Lower lobe of right lung (tissue), 2 donors: ENCODE measurements around the gene TADA2B. TPM values are rescaled to one million over a fixed set of nuclear protein-coding genes. Genes with fewer than 3 reads are reported as not detected.

Experiments used
- ATAC-seq, 2 donors: fragments of 200-7000 bp; cut with Tn5 transposase; one replicate each; pipeline ENCODE4 v1.9.1; 2020 to 2022; ENCODE audit warnings: mild to moderate bottlenecking in 2 of 2, moderate library complexity in 2 of 2
- DNase-seq: peaks from one replicate; pipeline ENCODE4 v3.0.0-alpha.2; 2020
- H3K27ac ChIP-seq: fragments of 200-600 bp; one replicate; pipeline ENCODE4 v1.8.0; 2022
- H3K27me3 ChIP-seq: fragments of 200-600 bp; one replicate; pipeline ENCODE4 v1.8.0; 2022; ENCODE audit warnings: low read depth
- H3K36me3 ChIP-seq: fragments of 200-600 bp; one replicate; pipeline ENCODE4 v1.8.0; 2022; ENCODE audit warnings: mild to moderate bottlenecking
- H3K4me1 ChIP-seq: fragments of 200-600 bp; one replicate; pipeline ENCODE4 v1.8.0; 2022
- H3K4me3 ChIP-seq: fragments of 200-600 bp; one replicate; pipeline ENCODE4 v1.8.0; 2022; ENCODE audit warnings: mild to moderate bottlenecking
- H3K9me3 ChIP-seq: fragments of 200-600 bp; one replicate; pipeline ENCODE4 v1.8.0; 2022
- intact Hi-C: fragments of 100-400 bp; cut with DNase I; formaldehyde crosslinking; loops from one replicate; pipeline ENCODE4 v1.11.0; 2022
- total RNA-seq: library from RNA; stranded (reverse); fragmentation: NEBNext Ultra II Directional; extraction: Animal tissue kit (Norgen Biotek cat#: 25700); gene quantifications from one replicate; pipeline ENCODE4 v1.2.1, GENCODE V29; 2021
- TF ChIP-seq, protein P1 (sequence below): fragments of 200-600 bp; IDR thresholded peaks from one replicate; pipeline ENCODE4 v1.8.0; 2022; ENCODE audit warnings: antibody characterized with exemption, mild to moderate bottlenecking
- donor health status: DM: no; HTN: yes; CAD: no; lungs with severe emphysema.

Gene TADA2B
- total RNA-seq, 1 donor from 2014 or later, result 20.2 TPM

DNA sequence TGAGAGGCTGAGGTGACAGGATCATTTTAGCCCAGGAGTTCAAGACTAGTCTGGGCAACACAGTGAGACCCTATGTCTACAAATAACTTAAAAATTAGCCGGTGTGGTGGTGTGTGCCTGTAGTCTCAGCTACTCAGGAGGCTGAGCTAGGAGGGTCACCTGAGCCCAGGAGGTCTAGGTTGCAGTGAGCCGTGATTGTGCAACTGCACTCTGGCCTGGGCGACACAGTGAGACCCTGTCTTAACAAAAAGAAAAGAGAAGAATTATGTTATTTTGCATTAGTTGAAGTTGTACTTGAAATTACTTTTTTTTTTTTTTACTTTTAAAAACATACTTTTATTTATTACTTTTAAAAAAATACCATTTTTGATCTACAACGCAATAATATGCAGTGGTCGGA is 21.8 kb upstream of the TADA2B start:
- H3K9me3 ChIP-seq, result no peaks in the 10 kb centered on the region
- H3K27ac ChIP-seq, result no peak overlapping the region
- no peaks in the 10 kb centered on the region for H3K27me3 ChIP-seq
- TF ChIP-seq, protein P1, sequence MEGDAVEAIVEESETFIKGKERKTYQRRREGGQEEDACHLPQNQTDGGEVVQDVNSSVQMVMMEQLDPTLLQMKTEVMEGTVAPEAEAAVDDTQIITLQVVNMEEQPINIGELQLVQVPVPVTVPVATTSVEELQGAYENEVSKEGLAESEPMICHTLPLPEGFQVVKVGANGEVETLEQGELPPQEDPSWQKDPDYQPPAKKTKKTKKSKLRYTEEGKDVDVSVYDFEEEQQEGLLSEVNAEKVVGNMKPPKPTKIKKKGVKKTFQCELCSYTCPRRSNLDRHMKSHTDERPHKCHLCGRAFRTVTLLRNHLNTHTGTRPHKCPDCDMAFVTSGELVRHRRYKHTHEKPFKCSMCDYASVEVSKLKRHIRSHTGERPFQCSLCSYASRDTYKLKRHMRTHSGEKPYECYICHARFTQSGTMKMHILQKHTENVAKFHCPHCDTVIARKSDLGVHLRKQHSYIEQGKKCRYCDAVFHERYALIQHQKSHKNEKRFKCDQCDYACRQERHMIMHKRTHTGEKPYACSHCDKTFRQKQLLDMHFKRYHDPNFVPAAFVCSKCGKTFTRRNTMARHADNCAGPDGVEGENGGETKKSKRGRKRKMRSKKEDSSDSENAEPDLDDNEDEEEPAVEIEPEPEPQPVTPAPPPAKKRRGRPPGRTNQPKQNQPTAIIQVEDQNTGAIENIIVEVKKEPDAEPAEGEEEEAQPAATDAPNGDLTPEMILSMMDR, result no peak
- no peak for ATAC-seq
- peaks cover 95% of the 10 kb centered on the region for H3K36me3 ChIP-seq
- no peak for DNase-seq
- no peak overlapping the region for H3K4me3 ChIP-seq
- no peaks in the 10 kb centered on the region for H3K4me1 ChIP-seq
- intact Hi-C loops, result no loop called here

DNA sequence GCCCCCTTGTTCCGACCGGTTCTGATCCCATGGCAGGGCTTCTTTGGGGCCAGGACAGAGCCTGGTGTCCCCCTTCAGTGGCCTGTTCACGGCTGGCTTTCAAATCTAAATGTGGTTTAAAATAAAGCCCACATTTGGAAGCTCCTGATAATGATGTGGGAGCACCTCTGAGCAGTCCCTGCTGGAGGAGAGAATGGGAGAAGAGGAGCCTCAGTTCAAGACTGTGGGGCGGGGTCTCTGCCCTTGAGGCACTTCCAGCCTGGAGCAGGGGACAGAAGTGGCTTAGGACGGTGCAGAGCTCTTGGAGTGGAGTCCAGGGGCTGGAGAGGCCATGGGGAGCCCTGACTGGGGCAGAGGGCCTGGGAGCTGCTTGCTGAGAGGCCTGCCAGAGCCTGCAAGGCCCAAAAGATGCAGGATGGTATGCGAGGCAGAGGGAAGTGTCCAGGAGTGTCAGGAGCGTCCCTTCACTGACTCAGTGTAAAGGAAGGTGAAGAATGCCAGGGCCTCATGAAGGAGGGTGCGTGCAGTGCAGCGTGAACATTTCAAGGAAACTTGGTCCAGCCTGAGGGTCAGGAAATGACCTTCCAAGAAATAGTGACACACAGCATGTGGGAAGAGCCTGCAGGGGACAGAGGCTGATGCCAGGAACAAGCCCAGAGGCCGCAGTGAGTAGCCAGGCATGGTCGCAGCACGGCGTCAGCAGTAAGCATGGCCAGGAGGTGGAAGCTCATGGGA is 21.1 kb upstream of the TADA2B start:
- DNase-seq, result no peak
- ATAC-seq, result peak in 1 of 2 donors; percentile 40
- Histone ChIP-seq H3K4me1 (no peaks in the 10 kb centered on the region), H3K27ac (peak overlapping the region; percentile 9), H3K27me3 (no peaks in the 10 kb centered on the region), H3K4me3 (no peak overlapping the region), H3K36me3 (peaks cover 95% of the 10 kb centered on the region), H3K9me3 (no peaks in the 10 kb centered on the region)
- TF ChIP-seq, protein P1, result no peak
- intact Hi-C loops, result no loop called here

DNA sequence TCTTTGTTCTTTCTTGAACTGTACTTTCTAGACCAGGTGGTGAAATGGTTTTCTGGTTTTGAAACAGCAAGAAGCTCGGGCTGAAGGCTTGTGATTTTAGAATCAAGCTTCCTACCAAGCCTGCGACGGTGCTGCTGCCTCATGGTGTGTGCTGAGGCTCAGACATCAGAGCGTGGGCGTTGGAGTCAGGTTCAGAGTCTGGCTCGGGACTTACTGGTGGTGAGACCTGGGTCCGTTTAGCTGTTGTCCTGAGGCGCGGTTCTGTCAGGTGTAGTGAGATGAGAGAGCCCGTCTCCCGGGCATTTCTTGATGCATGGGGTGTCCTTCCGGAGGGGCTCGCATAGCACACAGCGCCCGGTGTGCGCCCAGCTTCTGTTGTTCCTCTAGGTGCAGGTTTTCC is 19.7 kb upstream of the TADA2B start:
- Histone ChIP-seq H3K4me1 (no peaks in the 10 kb centered on the region), H3K27me3 (no peaks in the 10 kb centered on the region), H3K4me3 (no peak overlapping the region), H3K27ac (no peak overlapping the region), H3K9me3 (no peaks in the 10 kb centered on the region), H3K36me3 (peaks cover 81% of the 10 kb centered on the region)
- intact Hi-C loops, result no loop called here
- TF ChIP-seq, protein P1, result no peak
- ATAC-seq (no peak), DNase-seq (no peak)

DNA sequence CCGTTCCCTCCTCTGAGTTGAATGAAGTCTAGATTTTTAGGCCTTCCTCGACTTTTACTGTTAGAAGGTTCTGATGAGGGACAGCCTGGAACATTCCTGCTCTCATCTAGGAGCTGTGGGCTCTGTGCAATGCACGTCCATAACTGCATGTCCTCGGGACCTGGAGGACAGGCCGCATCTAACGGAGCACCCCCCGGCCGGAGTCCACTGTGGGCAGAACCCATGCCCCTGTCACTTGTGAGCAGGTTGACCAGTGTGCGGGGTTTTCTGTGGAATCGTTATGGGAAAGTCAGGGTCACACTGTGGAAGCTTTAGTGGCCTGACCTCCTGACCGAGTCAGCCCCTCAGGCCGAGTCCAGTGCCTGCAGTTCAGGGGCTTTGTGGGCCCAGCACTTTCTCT is 19.3 kb upstream of the TADA2B start:
- ATAC-seq (no peak), DNase-seq (no peak)
- TF ChIP-seq, protein P1, result no peak
- Histone ChIP-seq H3K27ac (no peak overlapping the region), H3K4me1 (no peaks in the 10 kb centered on the region), H3K36me3 (peaks cover 81% of the 10 kb centered on the region), H3K27me3 (no peaks in the 10 kb centered on the region), H3K4me3 (no peak overlapping the region), H3K9me3 (no peaks in the 10 kb centered on the region)
- intact Hi-C loops, result no loop called here

DNA sequence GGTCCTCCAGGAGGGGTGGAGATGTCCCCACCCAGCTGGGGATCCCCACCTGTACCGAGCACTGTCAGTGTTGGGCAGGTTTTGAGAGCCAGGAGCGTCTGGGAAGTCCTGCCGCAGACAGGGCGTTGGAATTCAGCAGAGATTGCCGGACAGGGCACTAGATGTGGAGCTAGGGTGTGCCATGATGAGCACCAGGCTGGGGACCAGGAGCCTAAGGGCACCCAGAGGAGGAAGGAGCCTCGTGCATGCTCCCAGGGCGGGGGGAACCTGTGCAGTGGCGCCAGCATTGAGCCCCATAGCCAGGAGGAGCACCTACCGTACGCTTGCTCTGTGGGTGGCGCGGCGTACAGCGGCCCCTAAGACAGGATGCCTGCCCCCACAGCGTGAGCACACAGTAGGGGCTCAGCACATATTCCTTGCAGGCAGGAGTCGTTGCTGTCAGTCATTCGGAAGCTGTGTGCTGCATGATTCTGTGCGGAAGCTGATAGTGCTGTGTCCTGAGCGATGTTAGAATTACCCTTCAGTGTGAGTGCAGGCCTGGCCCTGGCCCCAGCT is 18.8 kb upstream of the TADA2B start:
- Histone ChIP-seq H3K27ac (no peak overlapping the region), H3K27me3 (no peaks in the 10 kb centered on the region), H3K36me3 (peaks cover 81% of the 10 kb centered on the region), H3K4me3 (no peak overlapping the region), H3K4me1 (no peaks in the 10 kb centered on the region), H3K9me3 (no peaks in the 10 kb centered on the region)
- ATAC-seq, result peak in 1 of 2 donors; percentile 13
- TF ChIP-seq, protein P1, result no peak
- no peak for DNase-seq
- intact Hi-C loops, result no loop called here
